Medulla oblongata (tissue), 1 donor: ENCODE data around the gene TFPI.
A peak's percentile ranks its signal among the peaks of the same experiment; 100 is the strongest.

Source experiments
- DNase-seq: peaks from one replicate; pipeline ENCODE4 v3.0.0-alpha.2; 2015; ENCODE audit errors: extremely low spot score

The TFPI gene

GRCh38 chr2:187504312-187504921 lies 49.8 kb downstream of the TFPI start:
- DNase-seq: no peak

DNA sequence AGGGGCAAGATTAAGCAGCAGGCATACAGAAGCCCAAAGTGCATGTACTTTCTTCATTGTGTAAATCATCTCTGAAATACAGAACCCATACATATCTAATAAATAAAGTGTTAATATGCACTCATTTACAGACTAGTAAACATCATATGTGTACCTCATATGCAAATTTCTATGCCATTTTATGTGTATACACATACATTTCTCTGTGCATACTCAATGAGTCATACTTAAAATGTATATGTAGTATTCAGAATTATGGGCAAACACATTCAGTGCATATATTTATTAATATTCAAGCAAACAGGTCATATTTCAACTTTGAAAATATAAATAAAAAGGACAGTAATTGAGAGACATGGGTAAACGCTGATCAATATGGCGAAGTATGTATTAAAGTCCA lies 50.5 kb downstream of the TFPI start:
- DNase-seq: no peak

- no peak for DNase-seq
Observed at GRCh38 chr2:187502467-187502866, 51.8 kb downstream of the TFPI start.

DNA sequence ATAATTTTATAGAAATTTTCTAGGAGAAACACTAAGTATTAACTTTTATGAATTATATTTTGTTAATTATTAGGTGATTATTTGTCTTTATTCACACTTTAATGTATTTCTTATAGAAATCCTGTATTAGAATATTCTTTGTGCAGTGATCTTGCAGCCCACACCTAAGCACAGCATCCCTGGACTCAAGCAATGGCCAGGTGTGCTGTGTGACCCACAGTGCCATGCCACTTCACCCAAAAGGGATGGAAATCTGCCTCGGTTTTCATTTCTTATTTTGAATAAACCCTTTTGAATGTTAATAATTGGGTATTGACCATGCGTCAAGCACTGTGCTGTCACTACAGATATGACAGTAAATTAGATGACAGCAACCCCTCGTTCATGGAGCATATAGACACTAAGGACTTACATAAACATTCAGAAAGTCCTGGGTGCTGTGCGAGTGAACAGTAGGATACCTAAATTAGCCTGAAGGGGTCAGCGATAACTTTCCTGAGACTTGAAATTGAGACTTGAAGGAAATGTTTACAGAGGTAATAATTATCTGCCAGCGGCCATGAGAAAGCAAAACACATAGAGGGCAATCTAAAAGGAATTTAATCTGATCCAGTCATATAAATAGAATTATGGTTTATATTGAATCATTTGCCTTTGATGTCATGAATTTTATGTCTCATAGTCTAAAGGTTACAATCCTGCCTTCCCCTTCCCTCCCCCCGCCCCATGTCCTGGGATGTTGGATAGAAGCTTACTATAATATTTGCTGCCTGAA lies 53.5 kb downstream of the TFPI start:
- DNase-seq: no peak

GRCh38 chr2:187499941-187500532 lies 54.2 kb downstream of the TFPI start:
- DNase-seq: peak; percentile 67

DNA sequence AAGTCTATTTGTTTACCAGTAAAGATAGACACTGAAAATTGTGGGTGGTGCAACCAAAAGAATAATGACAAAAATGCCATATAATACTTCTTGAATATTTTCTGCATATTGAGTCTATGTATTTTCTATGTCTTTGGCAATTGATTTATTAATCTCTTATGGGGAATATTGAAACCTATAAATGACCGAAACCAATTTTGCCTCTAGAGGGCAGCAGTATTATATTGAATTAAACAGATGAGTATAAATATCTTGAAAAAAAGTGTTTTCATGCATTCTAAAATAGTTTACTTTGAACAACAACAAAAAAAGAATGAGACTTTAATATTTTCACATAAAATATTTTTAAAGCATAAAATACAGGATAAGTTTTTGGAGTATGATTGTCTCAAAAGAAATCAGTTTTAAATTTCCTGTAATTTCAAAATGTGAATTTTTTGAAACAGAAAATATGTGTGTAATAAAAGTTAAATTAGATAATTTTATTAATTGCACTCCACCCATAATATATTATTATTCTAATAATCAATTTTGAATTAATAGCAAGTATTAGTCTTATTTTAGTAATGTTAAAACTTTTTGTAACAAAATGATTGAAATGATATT lies 56.3 kb downstream of the TFPI start:
- peak; percentile 16 for DNase-seq

- no peak for DNase-seq
Observed at GRCh38 chr2:187497140-187497539, 57.1 kb downstream of the TFPI start.

- DNase-seq: peak; percentile 51
Observed at GRCh38 chr2:187495324-187495723, 58.9 kb downstream of the TFPI start.

DNA sequence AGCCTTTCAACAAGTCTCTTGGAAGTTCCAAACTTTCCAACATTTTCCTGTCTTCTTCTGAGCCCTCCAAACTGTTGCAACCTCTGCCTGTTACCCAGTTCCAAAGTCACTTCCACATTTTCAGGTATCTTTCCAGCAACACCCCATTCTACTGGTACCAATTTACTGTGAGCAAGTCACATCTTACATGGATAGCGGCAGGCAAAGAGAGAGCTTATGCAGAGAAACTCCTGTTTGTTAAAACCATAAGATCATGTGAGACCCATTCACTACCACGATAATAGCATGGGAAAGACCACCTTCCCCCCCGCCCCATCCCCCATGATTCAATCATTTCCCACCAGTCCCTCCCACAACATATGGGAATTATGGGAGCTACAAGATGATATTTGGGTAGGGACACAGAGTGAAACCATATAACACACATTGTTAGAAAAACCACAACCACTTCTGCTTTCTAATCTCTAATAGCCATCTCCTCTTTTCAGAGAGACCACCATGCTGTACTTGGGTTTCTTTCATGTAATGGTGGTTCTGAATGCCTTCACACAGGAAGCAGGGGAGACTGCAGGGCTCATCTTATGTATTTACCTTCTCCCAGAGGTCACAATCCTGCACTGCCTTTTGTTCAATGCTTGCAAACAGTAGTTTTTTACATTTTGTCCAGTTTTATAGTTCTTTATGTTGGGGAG lies 60.2 kb downstream of the TFPI start:
- no peak for DNase-seq

DNA sequence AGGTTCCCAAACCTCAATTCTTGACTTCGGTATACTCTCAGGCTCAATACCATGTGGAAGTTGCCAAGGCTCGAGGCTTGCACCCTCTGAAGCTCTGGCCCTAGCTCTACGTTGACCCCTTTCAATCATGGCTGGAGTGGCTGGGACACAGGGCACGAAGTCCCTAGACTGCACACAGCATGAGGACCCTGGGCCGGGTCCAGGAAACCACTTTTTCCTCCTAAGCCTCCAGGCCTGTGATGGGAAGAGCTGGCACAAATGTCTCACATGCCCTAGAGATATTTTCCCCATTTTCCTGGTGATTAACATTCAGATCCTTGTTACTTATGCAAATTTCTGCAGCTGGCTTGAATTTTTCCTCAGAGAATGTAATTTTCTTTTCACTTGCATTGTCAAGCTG lies 61.1 kb downstream of the TFPI start:
- DNase-seq: no peak

- no peak for DNase-seq
Observed at GRCh38 chr2:187486241-187486640, 68.0 kb downstream of the TFPI start.

DNA sequence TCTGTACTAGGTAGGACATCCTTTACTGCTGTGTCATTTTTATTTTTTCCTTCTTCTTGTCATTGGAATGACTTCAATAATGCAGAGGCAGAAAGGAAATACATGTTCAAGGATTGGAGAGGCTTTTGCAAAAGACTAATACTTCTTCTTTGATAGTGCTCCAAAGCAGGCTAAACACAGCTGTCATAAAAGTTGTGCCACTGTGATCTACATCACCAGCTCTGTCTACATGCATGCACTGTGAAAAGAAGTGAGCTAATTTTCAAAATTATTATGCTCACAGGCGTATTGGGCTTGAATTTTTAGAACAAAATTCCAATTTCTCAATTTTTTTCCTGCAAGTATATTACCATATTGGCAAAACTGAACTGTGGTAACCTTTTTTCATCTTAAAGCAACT lies 68.7 kb downstream of the TFPI start:
- DNase-seq: no peak

- no peak for DNase-seq
Observed at GRCh38 chr2:187483537-187483936, 70.7 kb downstream of the TFPI start.

- DNase-seq: no peak
Observed at GRCh38 chr2:187482796-187483195, 71.4 kb downstream of the TFPI start.

DNA sequence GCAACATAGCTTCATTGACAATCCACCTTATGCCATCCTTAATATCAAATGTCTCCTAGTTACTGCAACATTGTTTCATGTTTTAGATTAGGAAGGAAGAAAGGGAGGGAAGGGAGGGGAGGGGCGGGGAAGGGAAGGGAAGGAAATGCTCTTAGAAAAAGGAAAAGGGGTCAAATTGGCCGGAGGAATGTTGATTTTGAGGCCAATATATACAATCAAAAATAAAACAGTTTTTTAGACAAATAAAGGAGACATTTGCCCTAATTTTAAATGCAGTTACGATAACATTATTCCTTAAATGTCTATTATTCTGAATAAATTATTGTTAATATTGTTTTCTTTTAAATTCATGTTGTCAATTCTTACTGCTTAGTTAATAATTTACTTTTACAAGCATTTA lies 72.7 kb downstream of the TFPI start:
- DNase-seq: no peak

GRCh38 chr2:187478719-187479118 lies 75.5 kb downstream of the TFPI start:
- DNase-seq: no peak

GRCh38 chr2:187477051-187477450 lies 77.2 kb downstream of the TFPI start:
- DNase-seq: no peak

DNA sequence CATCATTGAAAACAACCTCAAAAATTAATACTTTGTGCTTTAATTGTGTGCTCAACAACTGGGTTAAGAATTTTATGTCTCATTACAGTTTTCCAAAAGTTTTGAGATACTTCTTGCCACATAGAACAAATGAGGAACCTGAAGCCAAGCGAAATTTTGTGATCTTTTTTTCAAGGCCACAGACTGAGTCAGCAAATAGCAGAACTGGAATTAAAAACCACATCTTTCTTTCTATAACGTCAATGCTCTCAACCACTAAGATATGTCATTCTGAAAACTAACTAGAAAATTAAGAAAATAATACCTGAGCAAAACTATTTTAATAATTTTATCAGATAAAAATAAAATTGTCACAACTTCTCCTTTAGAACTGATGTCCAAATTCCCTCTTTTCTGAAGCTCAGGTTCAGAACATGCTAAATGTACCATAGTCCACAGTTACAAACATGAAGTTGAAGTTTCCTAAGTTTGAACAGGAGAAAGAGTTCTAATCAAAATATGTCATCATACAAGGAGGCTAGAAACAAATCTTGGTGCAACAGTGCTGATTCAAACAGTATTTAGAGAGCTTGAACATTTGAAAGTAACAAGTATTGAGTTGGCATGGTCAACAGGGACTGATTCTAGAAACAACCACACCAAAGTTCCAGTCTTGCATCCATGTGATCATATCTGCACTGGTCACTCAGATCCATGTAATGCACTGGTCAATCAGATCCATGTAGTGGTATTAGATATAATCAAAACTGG lies 78.6 kb downstream of the TFPI start:
- DNase-seq: no peak

DNA sequence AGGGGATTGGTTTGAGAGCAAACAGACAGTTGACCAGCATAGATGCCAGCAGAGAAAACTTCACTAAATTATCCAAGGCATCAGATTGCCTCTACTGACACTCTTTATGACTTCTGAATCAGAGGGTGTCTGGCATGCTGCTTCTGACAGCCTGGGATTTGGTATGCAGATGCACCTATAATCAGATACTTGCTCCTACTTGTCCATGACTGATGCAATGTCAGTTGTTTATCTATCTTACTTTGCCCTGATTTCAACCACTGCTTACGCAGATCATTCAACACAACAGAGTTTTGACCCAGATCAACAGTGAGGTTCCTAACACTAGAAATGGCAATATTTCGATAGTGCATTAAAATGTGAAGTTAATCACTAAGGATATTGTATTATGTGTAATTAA lies 83.5 kb downstream of the TFPI start:
- no peak for DNase-seq

- DNase-seq: no peak
Observed at GRCh38 chr2:187469538-187469937, 84.7 kb downstream of the TFPI start.

GRCh38 chr2:187468262-187468661 lies 86.0 kb downstream of the TFPI start:
- no peak for DNase-seq
